Epithelial cell of proximal tubule (primary cell): ENCODE data around the gene CATSPERZ. TPM values are rescaled to one million over a fixed set of nuclear protein-coding genes. Genes with fewer than 3 reads are reported as not detected.

Source experiments
- DNase-seq: peaks from one replicate; pipeline ENCODE4 v3.0.0-alpha.2; 2011; ENCODE audit warnings: low read depth
- H3K4me3 ChIP-seq: 2 replicates; pipeline ENCODE4 v1.5.1; 2011; ENCODE audit warnings: low read depth, mild to moderate bottlenecking, low read length
- total RNA-seq: library from RNA; depleted of rRNA; stranded (reverse); fragments of >200 nt; gene quantifications from 2 replicates; pipeline ENCODE4 v1.2.3, GENCODE V29; 2015
- TF ChIP-seq, protein P1 (sequence below): conservative IDR thresholded peaks from 2 replicates; pipeline ENCODE4 v1.5.1; 2012; ENCODE audit warnings: low read depth, mild to moderate bottlenecking, low read length

CATSPERZ gene
- total RNA-seq, 1 donor from 2014 or later: not detected

- no peak overlapping the region for H3K4me3 ChIP-seq
- DNase-seq: no peak
- TF ChIP-seq, protein P1, sequence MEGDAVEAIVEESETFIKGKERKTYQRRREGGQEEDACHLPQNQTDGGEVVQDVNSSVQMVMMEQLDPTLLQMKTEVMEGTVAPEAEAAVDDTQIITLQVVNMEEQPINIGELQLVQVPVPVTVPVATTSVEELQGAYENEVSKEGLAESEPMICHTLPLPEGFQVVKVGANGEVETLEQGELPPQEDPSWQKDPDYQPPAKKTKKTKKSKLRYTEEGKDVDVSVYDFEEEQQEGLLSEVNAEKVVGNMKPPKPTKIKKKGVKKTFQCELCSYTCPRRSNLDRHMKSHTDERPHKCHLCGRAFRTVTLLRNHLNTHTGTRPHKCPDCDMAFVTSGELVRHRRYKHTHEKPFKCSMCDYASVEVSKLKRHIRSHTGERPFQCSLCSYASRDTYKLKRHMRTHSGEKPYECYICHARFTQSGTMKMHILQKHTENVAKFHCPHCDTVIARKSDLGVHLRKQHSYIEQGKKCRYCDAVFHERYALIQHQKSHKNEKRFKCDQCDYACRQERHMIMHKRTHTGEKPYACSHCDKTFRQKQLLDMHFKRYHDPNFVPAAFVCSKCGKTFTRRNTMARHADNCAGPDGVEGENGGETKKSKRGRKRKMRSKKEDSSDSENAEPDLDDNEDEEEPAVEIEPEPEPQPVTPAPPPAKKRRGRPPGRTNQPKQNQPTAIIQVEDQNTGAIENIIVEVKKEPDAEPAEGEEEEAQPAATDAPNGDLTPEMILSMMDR: no peak
Observed at GRCh38 chr11:64264371-64264852, 35.7 kb upstream of the CATSPERZ start.

- no peak overlapping the region for H3K4me3 ChIP-seq
Observed at GRCh38 chr11:64265176-64266160, 34.7 kb upstream of the CATSPERZ start.

GRCh38 chr11:64266339-64266738 lies 33.8 kb upstream of the CATSPERZ start:
- DNase-seq: no peak
- H3K4me3 ChIP-seq: no peak overlapping the region
- TF ChIP-seq, protein P1: no peak

More at GRCh38 chr11:64265176-64266160, 34.7 kb upstream of the CATSPERZ start:
- TF ChIP-seq, protein P1: no peak
- DNase-seq: no peak

DNA sequence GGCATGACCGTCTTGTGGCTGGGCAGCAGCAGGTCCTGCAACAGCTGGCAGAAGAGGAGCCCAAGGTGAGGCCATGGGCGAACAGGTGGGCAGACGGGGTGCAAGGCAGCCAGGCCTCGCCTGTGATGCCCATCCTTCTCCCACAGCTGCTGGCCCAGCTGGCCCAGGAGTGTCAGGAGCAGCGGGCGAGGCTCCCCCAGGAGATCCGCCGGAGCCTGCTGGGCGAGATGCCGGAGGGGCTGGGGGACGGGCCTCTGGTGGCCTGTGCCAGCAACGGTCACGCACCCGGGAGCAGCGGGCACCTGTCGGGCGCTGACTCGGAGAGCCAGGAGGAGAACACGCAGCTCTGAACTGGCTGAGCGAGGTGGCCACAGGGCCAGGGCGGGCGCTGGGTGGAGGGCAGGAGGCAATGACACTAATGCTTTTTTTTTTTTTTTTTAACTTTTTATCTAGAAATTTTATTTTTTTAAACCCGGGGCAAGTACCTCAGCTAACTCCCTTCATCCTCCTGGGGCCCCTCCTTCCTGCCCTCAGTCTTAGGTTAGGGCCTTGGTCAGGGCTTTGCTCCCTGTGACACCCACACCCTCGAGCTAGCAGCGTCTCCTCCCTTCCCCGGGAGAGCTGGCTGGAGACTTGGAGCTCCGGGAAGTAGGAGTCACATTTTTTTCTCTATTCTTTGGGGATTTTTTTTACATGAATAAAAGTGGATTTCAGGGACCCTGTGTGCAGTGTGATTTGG lies 32.8 kb upstream of the CATSPERZ start:
- no peak for DNase-seq
- no peak overlapping the region for H3K4me3 ChIP-seq
- TF ChIP-seq, protein P1: no peak

- peak overlapping the region; percentile 80 for H3K4me3 ChIP-seq
- no peak for DNase-seq
- TF ChIP-seq, protein P1: no peak
Observed at GRCh38 chr11:64268025-64268892, 31.9 kb upstream of the CATSPERZ start.

GRCh38 chr11:64268893-64269539 lies 31.1 kb upstream of the CATSPERZ start:
- H3K4me3 ChIP-seq: peak overlapping the region; percentile 80
- TF ChIP-seq, protein P1: no peak
- DNase-seq: no peak
